Naive thymus-derived CD4-positive, alpha-beta T cell (primary cell): ENCODE results near the gene RSU1. TPM values are rescaled to one million over a fixed set of nuclear protein-coding genes. Genes with fewer than 3 reads are reported as not detected.

Source experiments
- ATAC-seq: fragments of 150-1000 bp; cut with Tn5 transposase; 2 replicates; pipeline ENCODE4 v1.10.0; 2021; ENCODE audit warnings: mild to moderate bottlenecking, moderate library complexity
- CTCF ChIA-PET: fragments of 350-600 bp; sonication (Branson Sonifier 250); formaldehyde crosslinking; loops from one replicate; lab custom pipeline; 2021; ENCODE audit warnings: antibody characterized with exemption; lab: Charles Lee
- POLR2A ChIA-PET: fragments of 350-600 bp; sonication (Branson Sonifier 250); formaldehyde crosslinking; loops from one replicate; lab custom pipeline; 2021; ENCODE audit warnings: antibody characterized with exemption, inconsistent platforms; lab: Charles Lee
- DNase-seq, 9 donors: peaks; one replicate each; pipeline versions ENCODE4 v3.0.0 to v3.0.0-alpha.2; 2020 to 2022; ENCODE audit warnings: mixed read lengths in 1 of 9
- H3K27ac ChIP-seq: one replicate; pipeline ENCODE4 v1.7.0; 2013; ENCODE audit warnings: mild to moderate bottlenecking, low read depth, low read length, moderate library complexity
- H3K27me3 ChIP-seq, 2 donors: one replicate each; pipeline ENCODE4 v1.7.0; 2013; ENCODE audit warnings: low read length in 2 of 2, mild to moderate bottlenecking in 2 of 2, moderate library complexity in 2 of 2; ENCODE audit not compliant: control insufficient read depth in 2 of 2, insufficient read depth in 2 of 2
- H3K36me3 ChIP-seq, 3 experiments: 1 replicate in 2 of 3; 2 replicates in 1 of 3; pipeline ENCODE4 v1.7.0; 2013; ENCODE audit warnings: low read length in 3 of 3, mild to moderate bottlenecking in 3 of 3, moderate library complexity in 1 of 3; ENCODE audit not compliant: insufficient read depth in 3 of 3, control insufficient read depth in 2 of 3
- H3K4me1 ChIP-seq, 2 donors: one replicate each; pipeline ENCODE4 v1.7.0; 2013; ENCODE audit warnings: low read length in 2 of 2, mild to moderate bottlenecking in 2 of 2, moderate library complexity in 1 of 2; ENCODE audit not compliant: control insufficient read depth in 2 of 2, insufficient read depth in 2 of 2
- H3K4me3 ChIP-seq: 2 replicates; pipeline ENCODE4 v1.7.0; 2013; ENCODE audit warnings: mild to moderate bottlenecking, low read length
- H3K9me3 ChIP-seq, 3 experiments: 1 replicate in 2 of 3; 2 replicates in 1 of 3; pipeline ENCODE4 v1.7.0; 2013; ENCODE audit warnings: low read length in 3 of 3; ENCODE audit not compliant: control insufficient read depth in 2 of 3
- H3K27ac Mint-ChIP-seq, 9 donors: one replicate each; pipeline ENCODE4 v1.8.0; 2020 to 2022; ENCODE audit warnings: mixed read lengths in 9 of 9, mild to moderate bottlenecking in 8 of 9, moderate library complexity in 5 of 9, inconsistent platforms in 2 of 9
- H3K27me3 Mint-ChIP-seq, 5 donors: one replicate each; pipeline ENCODE4 v1.8.0; 2021 to 2022; ENCODE audit warnings: mixed read lengths in 5 of 5, mild to moderate bottlenecking in 1 of 5
- H3K36me3 Mint-ChIP-seq, 5 donors: one replicate each; pipeline ENCODE4 v1.8.0; 2020 to 2022; ENCODE audit warnings: mixed read lengths in 5 of 5, mild to moderate bottlenecking in 3 of 5, inconsistent platforms in 1 of 5
- H3K4me1 Mint-ChIP-seq, 7 donors: one replicate each; pipeline ENCODE4 v1.8.0; 2020 to 2022; ENCODE audit warnings: mixed read lengths in 7 of 7, mild to moderate bottlenecking in 3 of 7, inconsistent platforms in 1 of 7
- H3K4me3 Mint-ChIP-seq, 10 donors: one replicate each; pipeline ENCODE4 v1.8.0; 2020 to 2022; ENCODE audit warnings: mild to moderate bottlenecking in 10 of 10, mixed read lengths in 10 of 10, moderate library complexity in 6 of 10, inconsistent platforms in 2 of 10
- H3K9me3 Mint-ChIP-seq, 11 donors: one replicate each; pipeline ENCODE4 v1.8.0; 2020 to 2022; ENCODE audit warnings: mixed read lengths in 11 of 11, mild to moderate bottlenecking in 4 of 11, inconsistent platforms in 1 of 11, moderate library complexity in 1 of 11
- intact Hi-C, 2 donors: fragments of 100-400 bp; cut with micrococcal nuclease; formaldehyde crosslinking; loops; one replicate each; pipeline ENCODE4 v1.15.1; 2023
- polyA plus RNA-seq, 2 donors: library from polyadenylated mRNA; unstranded; fragments of 300-500 nt; fragmentation: Illumina TruSeq; gene quantifications; one replicate each; pipeline ENCODE4 v1.2.3, GENCODE V29; 2021
- total RNA-seq, 6 experiments: library from RNA in 5 of 6; stranded (reverse) in 5 of 6; gene quantifications; 1 replicate in 5 of 6; 2 replicates in 1 of 6; pipeline ENCODE4 v1.2.3 and lab custom pipeline; 2021 to 2026

RSU1 gene
- total and polyA plus RNA-seq, 7 experiments from 2014 or later: 36.1 to 108 (median 50.4) TPM

DNA sequence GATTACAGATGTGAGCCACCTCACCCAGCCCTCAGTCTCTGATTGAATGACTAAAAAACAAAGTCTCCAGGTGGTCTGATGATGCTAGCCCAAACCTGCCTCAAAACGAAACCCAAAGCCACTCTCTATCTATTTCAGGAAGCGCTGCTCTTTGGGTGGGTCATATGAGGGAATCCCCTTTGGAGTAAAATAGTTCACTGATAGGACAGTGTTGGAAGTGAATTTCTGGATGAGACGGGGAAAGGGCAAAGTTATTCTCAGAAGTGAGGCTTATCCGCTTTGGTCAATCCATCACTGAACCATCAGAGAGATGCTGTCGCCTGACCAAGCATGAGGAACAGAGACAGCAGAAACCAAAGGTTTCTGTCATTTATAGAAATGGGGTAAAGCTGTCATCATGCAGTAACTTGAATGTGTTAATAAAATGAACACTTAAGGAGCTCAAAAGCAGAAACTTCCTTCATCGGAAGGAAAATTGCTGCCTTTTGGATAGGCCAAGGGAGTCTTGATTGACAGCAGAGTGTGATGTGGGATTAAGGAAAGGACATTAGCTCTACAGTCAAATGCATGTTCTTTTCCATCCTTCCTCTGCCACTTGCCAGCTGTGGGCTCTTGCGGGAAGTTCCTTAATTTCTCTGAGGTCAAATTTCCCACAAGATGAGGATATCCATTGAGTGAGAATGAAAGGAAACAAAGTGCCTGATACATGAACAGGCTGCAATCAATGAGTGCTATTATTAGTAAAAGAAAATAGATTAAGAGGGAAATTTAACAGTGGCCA is 230.7 kb downstream of the RSU1 start:
- Mint-ChIP-seq H3K27ac (no peak overlapping the region), H3K4me1 (no peaks in the 10 kb centered on the region), H3K4me3 (no peak overlapping the region), H3K36me3 (peaks cover 0 to 12% (median 9%) of the 10 kb centered on the region in 5 donors), H3K9me3 (peaks cover 0 to 27% (median 5%) of the 10 kb centered on the region in 11 donors), H3K27me3 (peaks cover 2 to 8% (median 2%) of the 10 kb centered on the region in 5 donors)
- Histone ChIP-seq H3K4me3 (no peak overlapping the region), H3K36me3 (no peaks in the 10 kb centered on the region), H3K27me3 (no peaks in the 10 kb centered on the region), H3K4me1 (no peaks in the 10 kb centered on the region), H3K9me3 (peaks cover 0 to 3% (median 0%) of the 10 kb centered on the region in 3 experiments), H3K27ac (no peak overlapping the region)
- DNase-seq (no peak), ATAC-seq (no peak)
- intact Hi-C loops: no loop called here
- CTCF ChIA-PET: no interaction called here
- POLR2A ChIA-PET: interaction anchor here (0.6 kb wide), 1 partner anchor 227 kb away, joined by 3 read pairs; no protein-coding TSS in a partner anchor

- Mint-ChIP-seq H3K4me1 (no peaks in the 10 kb centered on the region), H3K9me3 (peaks cover 0 to 27% (median 9%) of the 10 kb centered on the region in 11 donors), H3K27me3 (peaks cover 7 to 20% (median 12%) of the 10 kb centered on the region in 5 donors), H3K27ac (no peak overlapping the region), H3K36me3 (peaks cover 0 to 11% (median 7%) of the 10 kb centered on the region in 5 donors), H3K4me3 (no peak overlapping the region)
- intact Hi-C loops: no loop called here
- DNase-seq (no peak), ATAC-seq (no peak)
- ChIA-PET CTCF (no interaction called here), POLR2A (interaction anchor here (0.6 kb wide), 1 partner anchor 38 kb away, joined by 3 read pairs; no protein-coding TSS in a partner anchor)
- no peaks in the 10 kb centered on the region for H3K36me3 ChIP-seq
- no peaks in the 10 kb centered on the region for H3K4me1 ChIP-seq
- no peak overlapping the region for H3K4me3 ChIP-seq
- peaks cover 0 to 3% (median 0%) of the 10 kb centered on the region in 3 experiments for H3K9me3 ChIP-seq
- no peaks in the 10 kb centered on the region for H3K27me3 ChIP-seq
- H3K27ac ChIP-seq: no peak overlapping the region
These were observed 232.1 kb downstream of the RSU1 start for GRCh38 chr10:16585103-16585502.

DNA sequence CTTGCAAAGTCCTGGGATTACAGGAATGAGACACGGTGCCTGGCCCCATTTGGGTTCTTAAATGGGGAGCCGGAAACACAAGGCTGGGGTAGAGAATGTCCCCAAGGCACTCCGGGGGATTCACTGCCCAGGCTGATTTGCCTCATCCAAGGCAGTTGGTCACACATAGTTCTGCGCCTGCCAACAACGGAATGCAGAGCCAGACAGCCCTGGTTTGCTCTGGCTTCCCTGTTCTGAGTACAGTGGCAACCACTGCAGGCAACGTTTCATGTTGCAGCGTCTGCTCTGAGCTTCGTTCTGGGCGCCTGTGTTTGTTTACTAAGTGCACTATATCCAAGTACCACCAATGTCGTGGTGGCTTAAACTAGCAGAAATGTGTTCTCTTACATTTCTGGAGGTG is 233.8 kb downstream of the RSU1 start:
- no peaks in the 10 kb centered on the region for H3K27me3 ChIP-seq

DNA sequence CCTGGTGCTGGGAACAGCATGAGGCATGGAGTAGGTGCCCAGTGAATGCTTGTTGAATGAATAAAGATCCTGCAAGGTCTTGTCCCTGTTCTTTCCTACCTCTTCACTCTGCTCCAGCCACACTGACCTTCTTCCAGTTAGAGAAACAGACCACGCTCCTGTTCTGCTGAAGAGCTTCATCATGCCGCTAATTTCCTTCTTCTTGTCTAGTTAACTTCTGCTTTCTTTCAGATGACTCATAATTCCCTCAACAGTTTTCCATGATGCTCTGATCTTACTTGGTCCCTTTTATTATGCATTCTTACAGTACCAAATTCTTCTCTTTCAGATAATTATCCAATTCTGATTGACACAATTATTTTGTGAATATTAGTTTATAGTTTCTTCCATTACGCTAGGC is 236.0 kb downstream of the RSU1 start:
- H3K27ac Mint-ChIP-seq: no peak overlapping the region
- CTCF ChIA-PET: no interaction called here
- H3K4me1 ChIP-seq: no peaks in the 10 kb centered on the region
- no peaks in the 10 kb centered on the region for H3K9me3 ChIP-seq
- POLR2A ChIA-PET: no interaction called here
- no peaks in the 10 kb centered on the region for H3K36me3 ChIP-seq
- no peak overlapping the region for H3K4me3 ChIP-seq
- no peak for ATAC-seq
- H3K9me3 Mint-ChIP-seq: peaks cover 0 to 10% (median 3%) of the 10 kb centered on the region in 11 donors
- H3K4me3 Mint-ChIP-seq: no peak overlapping the region
- no peaks in the 10 kb centered on the region for H3K4me1 Mint-ChIP-seq
- no peak for DNase-seq
- peaks cover 0 to 3% (median 0%) of the 10 kb centered on the region in 5 donors for H3K36me3 Mint-ChIP-seq
- H3K27ac ChIP-seq: no peak overlapping the region
- no peaks in the 10 kb centered on the region for H3K27me3 ChIP-seq
- intact Hi-C loops: no loop called here
- peaks cover 9 to 38% (median 31%) of the 10 kb centered on the region in 5 donors for H3K27me3 Mint-ChIP-seq

More for the DNA sequence above, 233.8 kb downstream of the RSU1 start:
- Mint-ChIP-seq H3K4me1 (no peaks in the 10 kb centered on the region), H3K27ac (no peak overlapping the region), H3K36me3 (peaks cover 0 to 7% (median 0%) of the 10 kb centered on the region in 5 donors), H3K9me3 (peaks cover 0 to 14% (median 5%) of the 10 kb centered on the region in 11 donors), H3K27me3 (peaks cover 7 to 35% (median 25%) of the 10 kb centered on the region in 5 donors), H3K4me3 (no peak overlapping the region)
- DNase-seq: no peak
- peaks cover 0 to 3% (median 0%) of the 10 kb centered on the region in 3 experiments for H3K9me3 ChIP-seq
- no peak overlapping the region for H3K27ac ChIP-seq
- H3K4me1 ChIP-seq: no peaks in the 10 kb centered on the region
- intact Hi-C loops: no loop called here
- ChIA-PET POLR2A (no interaction called here), CTCF (no interaction called here)
- no peak overlapping the region for H3K4me3 ChIP-seq
- H3K36me3 ChIP-seq: no peaks in the 10 kb centered on the region
- no peak for ATAC-seq

DNA sequence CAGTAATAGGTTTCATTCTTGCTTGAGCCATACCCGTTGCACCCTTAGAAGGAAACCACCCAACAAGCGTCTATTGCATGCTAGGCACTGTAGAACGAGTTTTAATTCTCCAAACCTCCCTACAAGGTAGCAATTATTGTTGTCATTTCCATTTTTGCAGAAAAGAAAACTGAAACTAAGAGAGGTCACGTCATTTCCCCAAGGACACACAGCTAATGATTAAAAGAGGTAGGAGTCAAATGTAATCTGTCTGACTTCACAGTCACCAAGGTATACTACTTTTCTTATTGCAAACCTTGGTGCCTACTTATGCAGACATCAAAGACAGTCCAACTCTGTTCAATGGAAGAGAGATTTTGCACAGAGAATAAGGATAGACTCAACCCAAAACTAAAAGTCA is 246.5 kb downstream of the RSU1 start:
- no peak overlapping the region for H3K27ac ChIP-seq
- peak overlapping the region in 1 of 10 donors; percentile 41 for H3K4me3 Mint-ChIP-seq
- H3K36me3 ChIP-seq: no peaks in the 10 kb centered on the region
- H3K27me3 Mint-ChIP-seq: peaks cover 9 to 55% (median 40%) of the 10 kb centered on the region in 5 donors
- no peaks in the 10 kb centered on the region for H3K36me3 Mint-ChIP-seq
- intact Hi-C loops: no loop called here
- H3K4me3 ChIP-seq: no peak overlapping the region
- ATAC-seq (no peak), DNase-seq (no peak)
- peaks cover 0 to 8% (median 2%) of the 10 kb centered on the region in 11 donors for H3K9me3 Mint-ChIP-seq
- H3K4me1 Mint-ChIP-seq: peaks cover 0 to 10% (median 0%) of the 10 kb centered on the region in 7 donors
- no peaks in the 10 kb centered on the region for H3K27me3 ChIP-seq
- H3K4me1 ChIP-seq: no peaks in the 10 kb centered on the region
- ChIA-PET POLR2A (no interaction called here), CTCF (no interaction called here)
- H3K27ac Mint-ChIP-seq: no peak overlapping the region
- no peaks in the 10 kb centered on the region for H3K9me3 ChIP-seq

GRCh38 chr10:16566202-16566805 is 250.9 kb downstream of the RSU1 start:
- ChIA-PET CTCF (interaction anchor here (0.5 kb wide), 1 partner anchor 151 kb away, joined by 3 read pairs; no protein-coding TSS in a partner anchor), POLR2A (no interaction called here)

More at GRCh38 chr10:16566202-16566805, 250.9 kb downstream of the RSU1 start:
- H3K4me3 Mint-ChIP-seq: peak overlapping the region in 2 of 10 donors; percentile 27 to 44
- intact Hi-C loops: no loop called here
- H3K4me1 ChIP-seq: no peaks in the 10 kb centered on the region
- no peaks in the 10 kb centered on the region for H3K9me3 ChIP-seq
- H3K4me1 Mint-ChIP-seq: peaks cover 0 to 10% (median 0%) of the 10 kb centered on the region in 7 donors
- no peak overlapping the region for H3K4me3 ChIP-seq
- H3K27ac ChIP-seq: no peak overlapping the region
- no peak overlapping the region for H3K27ac Mint-ChIP-seq
- peaks cover 8 to 43% (median 36%) of the 10 kb centered on the region in 5 donors for H3K27me3 Mint-ChIP-seq
- no peak for DNase-seq
- no peaks in the 10 kb centered on the region for H3K27me3 ChIP-seq
- no peak for ATAC-seq
- H3K36me3 Mint-ChIP-seq: no peaks in the 10 kb centered on the region
- peaks cover 0 to 4% (median 0%) of the 10 kb centered on the region in 11 donors for H3K9me3 Mint-ChIP-seq
- no peaks in the 10 kb centered on the region for H3K36me3 ChIP-seq
